ENCODE measurements around the gene ASXL1. TPM values are rescaled to one million over a fixed set of nuclear protein-coding genes. Genes with fewer than 3 reads are reported as not detected.

ASXL1 gene
- total RNA-seq, 1 experiment from 2014 or later, result 52.2 TPM

GRCh38 chr20:32325706-32326503 lies 32.2 kb upstream of the ASXL1 start:
- Histone ChIP-seq H3K9me3 (ENCODE audit: control insufficient read depth in 1 of 2, insufficient read depth in 1 of 2, low read depth in 1 of 2, low read length in 2 of 2) (no peaks in the 10 kb centered on the region), H3K36me3 (ENCODE audit: control insufficient read depth in 1 of 2, insufficient read depth in 2 of 2, low read length in 2 of 2) (peaks cover 3 to 6% of the 10 kb centered on the region in 2 experiments; a peak in 3 of 4 replicates), H3K79me2 (ENCODE audit: insufficient read depth, low read length) (no peaks in the 10 kb centered on the region), H3K27me3 (ENCODE audit: insufficient read depth, low read length) (no peaks in the 10 kb centered on the region), H2AFZ (ENCODE audit: low read depth, low read length, poor library complexity, severe bottlenecking) (no peak overlapping the region), H3K9me2 (ENCODE audit: insufficient read depth) (no peaks in the 10 kb centered on the region), H3K9ac (ENCODE audit: low read length) (peak overlapping the region; percentile 9; the same call in 1 of the 2 replicates), H3K4me2 (ENCODE audit: low read length) (peak overlapping the region; percentile 55), H3K4me3 (replicated peaks in 1 of 2; ENCODE audit: low read depth in 1 of 2, low read length in 2 of 2) (no peak overlapping the region), H3K4me1 (ENCODE audit: control insufficient read depth in 1 of 2, insufficient read depth in 2 of 2, low read length in 2 of 2) (peaks cover 28 to 34% of the 10 kb centered on the region in 2 experiments), H4K20me1 (ENCODE audit: insufficient read depth) (no peaks in the 10 kb centered on the region), H3K27ac (ENCODE audit: low read depth, low read length) (peak overlapping the region; percentile 8)
- RAD21 ChIA-PET (ENCODE audit: low non-redundant PET in 1 of 2, low total read pairs in 2 of 2, uncharacterized antibody in 2 of 2, unreplicated experiment in 2 of 2), result no interaction called here
- CTCF ChIA-PET, result interaction anchor here (1.6 kb wide), 1 partner anchor 11 kb away, joined by 4 read pairs; no protein-coding TSS in a partner anchor
- no TSS peak for BruUV-seq (replicated peaks)
- DNase-seq (ENCODE audit: low read depth, low spot score) (peak; percentile 51), ATAC-seq (peak; percentile 91)
- intact Hi-C loops (cut with micrococcal nuclease), result no loop called here
- POLR2A ChIA-PET, result interaction anchor here (0.7 kb wide), 2 partner anchors 80 to 81 kb away, joined by 5 read pairs; no protein-coding TSS in a partner anchor
- TF ChIP-seq EGR1 (IDR thresholded peaks at IDR 0.05; ENCODE audit: low read depth) (no peak), FOSL1 (IDR thresholded peaks at IDR 0.05; ENCODE audit: low read depth) (peak; percentile 68), ELF1 (IDR thresholded peaks at IDR 0.05; ENCODE audit: borderline replicate concordance, low read depth) (no peak), SIN3A (IDR thresholded peaks at IDR 0.05; ENCODE audit: low read depth) (0 out of 2 replicates have a peak, but pooled peaks have one; percentile 27), ATF3 (IDR thresholded peaks at IDR 0.05) (no peak), CEBPB (IDR thresholded peaks at IDR 0.05; ENCODE audit: low read depth) (peak; percentile 63), REST (IDR thresholded peaks at IDR 0.05; ENCODE audit: low read depth) (no peak), POLR2AphosphoS5 (IDR thresholded peaks at IDR 0.05; ENCODE audit: low read depth, low read length) (no peak), EZH2phosphoT487 (IDR thresholded peaks at IDR 0.05; ENCODE audit: borderline replicate concordance) (no peak), SRF (IDR thresholded peaks at IDR 0.05; ENCODE audit: low read depth) (peak; percentile 39; the same call in 1 of the 2 replicates), ZNF274 (IDR thresholded peaks at IDR 0.05; ENCODE audit: low read depth, low read length) (no peak), EZH2 (IDR thresholded peaks at IDR 0.05) (no peak), CBX3 (IDR thresholded peaks at IDR 0.05; ENCODE audit: low read depth) (peak; percentile 78; the same call in 1 of the 2 replicates), MAX (IDR thresholded peaks at IDR 0.05) (peak; percentile 44; the same call in 1 of the 2 replicates), SP1 (IDR thresholded peaks at IDR 0.05; ENCODE audit: low read depth) (peak; percentile 64), CTCF (IDR thresholded peaks at IDR 0.05 in 2 of 3, conservative IDR thresholded peaks at IDR 0.05 in 1 of 3; ENCODE audit: borderline replicate concordance in 1 of 3, insufficient read depth in 1 of 3, low read depth in 2 of 3, low read length in 2 of 3) (no peak), JUND (IDR thresholded peaks at IDR 0.05) (peak; percentile 54; the same call in 1 of the 2 replicates), YY1 (IDR thresholded peaks at IDR 0.05; ENCODE audit: extremely low read depth, insufficient replicate concordance, low read depth, low read length) (no peak), RAD21 (IDR thresholded peaks at IDR 0.05; ENCODE audit: low read depth) (peak; percentile 16; the same call in 1 of the 2 replicates)
